ENCODE data around the gene TMED9. TPM values are rescaled to one million over a fixed set of nuclear protein-coding genes. Genes with fewer than 3 reads are reported as not detected.

TMED9 gene
- total RNA-seq, 4 donors from 2014 or later: 83.3 to 97.1 (median 95.8) TPM

DNA sequence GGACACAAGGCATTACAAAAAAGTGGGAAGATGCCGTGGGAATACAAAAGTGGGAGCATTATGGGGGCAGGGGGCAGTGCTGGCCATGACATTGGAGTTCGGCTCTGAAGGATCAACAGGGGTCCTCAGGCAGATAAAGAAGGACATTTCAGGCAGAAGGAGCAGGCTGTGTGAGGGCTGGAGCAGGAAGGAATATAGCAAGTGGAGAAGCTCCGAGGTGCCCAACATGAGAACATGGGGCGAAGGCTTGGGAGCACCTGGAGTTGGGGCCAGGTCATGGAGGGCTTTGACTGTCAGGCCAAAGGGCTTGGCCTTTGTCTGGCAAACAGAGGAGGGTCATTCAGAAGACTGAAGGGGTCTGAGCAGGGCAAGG, 10.4 kb downstream of the TMED9 start:
- H3K9me3 ChIP-seq: no peaks in the 10 kb centered on the region
- TF ChIP-seq CTCF (IDR thresholded peaks at IDR 0.05) (no peak), POLR2A (IDR thresholded peaks at IDR 0.05) (no peak), EP300 (IDR thresholded peaks at IDR 0.05) (no peak)

DNA sequence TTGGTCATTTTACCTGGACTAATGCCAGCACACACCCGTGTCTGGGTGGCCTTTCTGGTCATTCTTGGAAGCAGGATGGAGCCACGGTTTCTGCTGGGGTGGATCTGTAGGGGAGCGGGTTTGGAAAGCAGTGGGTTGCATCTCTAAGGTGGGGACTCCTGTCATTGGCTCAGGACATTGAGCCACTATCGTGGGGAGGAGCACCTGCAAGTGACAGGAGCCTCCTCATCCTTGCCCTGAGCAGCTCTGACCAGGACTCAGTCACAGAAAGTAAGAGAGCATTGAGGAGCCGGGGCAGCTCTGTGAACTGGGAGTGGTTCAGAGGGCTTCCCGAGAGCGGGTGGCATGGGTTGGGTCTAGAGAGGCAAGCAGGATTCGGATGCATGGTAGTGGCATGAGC, 11.6 kb downstream of the TMED9 start:
- no peaks in the 10 kb centered on the region for H3K27me3 ChIP-seq
- peaks cover 0 to 33% (median 14%) of the 10 kb centered on the region in 4 donors for H3K4me1 ChIP-seq
- 74 to 89% methylated on average over 8 of the region's 8 CpGs for WGBS, 2 donors
- TF ChIP-seq POLR2A (IDR thresholded peaks at IDR 0.05) (no peak), EP300 (IDR thresholded peaks at IDR 0.05) (no peak), CTCF (IDR thresholded peaks at IDR 0.05) (no peak)
- no peaks in the 10 kb centered on the region for H3K9me3 ChIP-seq
- H3K4me3 ChIP-seq: no peak overlapping the region
- no peak overlapping the region for H3K27ac ChIP-seq
- DNase-seq (ENCODE audit: low spot score in 2 of 2): no peak
- H3K36me3 ChIP-seq: peaks cover 0 to 34% (median 0%) of the 10 kb centered on the region in 3 donors

More for the DNA sequence above, 10.4 kb downstream of the TMED9 start:
- DNase-seq (ENCODE audit: low spot score in 2 of 2): no peak
- no peaks in the 10 kb centered on the region for H3K27me3 ChIP-seq
- H3K4me1 ChIP-seq: peaks cover 0 to 29% (median 14%) of the 10 kb centered on the region in 4 donors
- H3K36me3 ChIP-seq: peaks cover 0 to 29% (median 0%) of the 10 kb centered on the region in 3 donors
- H3K4me3 ChIP-seq: no peak overlapping the region
- no peak overlapping the region for H3K27ac ChIP-seq
- whole genome bisulfite sequencing, 2 donors: 88 to 90% methylated on average over 4 of the region's 4 CpGs

- 88 to 92% methylated on average over 22 to 27 of the region's 27 CpGs for WGBS, 2 donors
Observed at GRCh38 chr5:177604116-177604521, 12.1 kb downstream of the TMED9 start.

DNA sequence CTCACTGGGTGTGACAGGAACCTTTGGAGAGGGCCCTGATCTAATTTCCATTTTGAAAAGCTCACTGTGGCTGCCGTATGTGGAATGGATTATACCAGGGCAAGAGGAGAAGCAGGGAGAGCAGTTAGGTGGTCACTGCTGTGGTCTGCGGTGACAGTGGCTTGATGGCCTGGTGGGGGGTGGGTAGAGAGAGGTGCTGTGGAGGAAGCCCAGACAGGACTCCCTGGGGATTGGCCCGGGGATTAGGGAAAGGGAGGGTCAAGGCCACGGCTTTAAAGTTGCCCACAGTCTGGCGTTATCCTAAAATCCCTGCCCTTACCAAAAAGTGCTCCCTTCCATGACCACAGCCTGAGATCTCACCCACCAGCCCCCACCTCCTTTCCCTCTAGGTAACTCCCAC, 12.7 kb downstream of the TMED9 start:
- no peak for DNase-seq (ENCODE audit: low spot score in 2 of 2)
- TF ChIP-seq EP300 (IDR thresholded peaks at IDR 0.05): no peak
- WGBS, 2 donors: 69 to 80% methylated on average over 5 of the region's 5 CpGs
- peaks cover 0 to 44% (median 0%) of the 10 kb centered on the region in 3 donors for H3K36me3 ChIP-seq
- H3K9me3 ChIP-seq: no peaks in the 10 kb centered on the region
- H3K27ac ChIP-seq: no peak overlapping the region
- H3K4me3 ChIP-seq: no peak overlapping the region
- H3K27me3 ChIP-seq: no peaks in the 10 kb centered on the region
- H3K4me1 ChIP-seq: peaks cover 0 to 27% (median 12%) of the 10 kb centered on the region in 4 donors

More at GRCh38 chr5:177604116-177604521, 12.1 kb downstream of the TMED9 start:
- no peaks in the 10 kb centered on the region for H3K27me3 ChIP-seq
- no peak overlapping the region for H3K4me3 ChIP-seq
- no peak for DNase-seq (ENCODE audit: low spot score in 2 of 2)
- H3K36me3 ChIP-seq: peaks cover 0 to 39% (median 0%) of the 10 kb centered on the region in 3 donors
- no peak for TF ChIP-seq CTCF (IDR thresholded peaks at IDR 0.05)
- TF ChIP-seq POLR2A (IDR thresholded peaks at IDR 0.05): no peak
- no peak for TF ChIP-seq EP300 (IDR thresholded peaks at IDR 0.05)
- peaks cover 0 to 30% (median 14%) of the 10 kb centered on the region in 4 donors for H3K4me1 ChIP-seq
- H3K9me3 ChIP-seq: no peaks in the 10 kb centered on the region
- no peak overlapping the region for H3K27ac ChIP-seq

GRCh38 chr5:177605078-177605477, 13.1 kb downstream of the TMED9 start:
- Histone ChIP-seq H3K9me3 (no peaks in the 10 kb centered on the region), H3K27me3 (no peaks in the 10 kb centered on the region), H3K4me1 (peaks cover 0 to 27% (median 12%) of the 10 kb centered on the region in 4 donors), H3K27ac (no peak overlapping the region), H3K36me3 (peaks cover 0 to 49% (median 0%) of the 10 kb centered on the region in 3 donors), H3K4me3 (no peak overlapping the region)
- TF ChIP-seq EP300 (IDR thresholded peaks at IDR 0.05): no peak
- no peak for TF ChIP-seq CTCF (IDR thresholded peaks at IDR 0.05)
- TF ChIP-seq POLR2A (IDR thresholded peaks at IDR 0.05): no peak
- no peak for DNase-seq (ENCODE audit: low spot score in 2 of 2)
- 84 to 89% methylated on average over 5 of the region's 5 CpGs for WGBS, 2 donors

GRCh38 chr5:177605667-177606066, 13.7 kb downstream of the TMED9 start:
- no peak for TF ChIP-seq POLR2A (IDR thresholded peaks at IDR 0.05)
- TF ChIP-seq CTCF (IDR thresholded peaks at IDR 0.05): no peak
- TF ChIP-seq EP300 (IDR thresholded peaks at IDR 0.05): no peak
- H3K9me3 ChIP-seq: no peaks in the 10 kb centered on the region
- 76 to 83% methylated on average over 6 of the region's 6 CpGs for WGBS, 2 donors
- H3K27me3 ChIP-seq: no peaks in the 10 kb centered on the region
- H3K36me3 ChIP-seq: peaks cover 0 to 52% (median 0%) of the 10 kb centered on the region in 3 donors
- DNase-seq (ENCODE audit: low spot score in 2 of 2): no peak
- H3K4me3 ChIP-seq: no peak overlapping the region
- H3K27ac ChIP-seq: no peak overlapping the region
- H3K4me1 ChIP-seq: peaks cover 0 to 24% (median 11%) of the 10 kb centered on the region in 4 donors

Data from tibial nerve (tissue), 4 donors.